ENCODE results near the gene COL24A1.

COL24A1 gene

GRCh38 chr1:86156566-86157455 lies at the start of gene COL24A1:
COL24A1 (minus strand) TSS chr1:86156772; CDS start chr1:86156396, 376 bp downstream.
- DNase-seq (ENCODE audit: low read depth in 3 of 3, low spot score in 1 of 3): no peak

DNA sequence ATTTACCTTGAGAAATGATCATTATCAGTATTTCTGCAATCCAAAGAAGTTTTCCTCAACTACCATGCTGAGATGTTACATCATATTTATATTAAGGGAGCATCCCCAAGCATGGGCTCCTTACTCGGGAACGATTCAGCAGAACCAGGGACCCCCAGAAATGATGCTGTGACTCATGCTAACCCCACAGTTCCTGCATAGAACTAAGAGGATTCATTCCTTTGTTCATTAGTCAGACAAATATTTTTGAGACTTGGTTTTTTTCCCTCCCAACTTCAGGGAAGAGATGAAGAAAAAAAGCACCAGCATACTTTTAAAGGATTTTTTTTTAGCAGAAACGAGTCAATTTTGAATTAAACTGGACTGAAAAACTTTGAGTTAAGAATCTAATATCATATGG lies 49.2 kb upstream of the COL24A1 start:
- no peak for DNase-seq (ENCODE audit: low read depth in 3 of 3, low spot score in 1 of 3)

DNA sequence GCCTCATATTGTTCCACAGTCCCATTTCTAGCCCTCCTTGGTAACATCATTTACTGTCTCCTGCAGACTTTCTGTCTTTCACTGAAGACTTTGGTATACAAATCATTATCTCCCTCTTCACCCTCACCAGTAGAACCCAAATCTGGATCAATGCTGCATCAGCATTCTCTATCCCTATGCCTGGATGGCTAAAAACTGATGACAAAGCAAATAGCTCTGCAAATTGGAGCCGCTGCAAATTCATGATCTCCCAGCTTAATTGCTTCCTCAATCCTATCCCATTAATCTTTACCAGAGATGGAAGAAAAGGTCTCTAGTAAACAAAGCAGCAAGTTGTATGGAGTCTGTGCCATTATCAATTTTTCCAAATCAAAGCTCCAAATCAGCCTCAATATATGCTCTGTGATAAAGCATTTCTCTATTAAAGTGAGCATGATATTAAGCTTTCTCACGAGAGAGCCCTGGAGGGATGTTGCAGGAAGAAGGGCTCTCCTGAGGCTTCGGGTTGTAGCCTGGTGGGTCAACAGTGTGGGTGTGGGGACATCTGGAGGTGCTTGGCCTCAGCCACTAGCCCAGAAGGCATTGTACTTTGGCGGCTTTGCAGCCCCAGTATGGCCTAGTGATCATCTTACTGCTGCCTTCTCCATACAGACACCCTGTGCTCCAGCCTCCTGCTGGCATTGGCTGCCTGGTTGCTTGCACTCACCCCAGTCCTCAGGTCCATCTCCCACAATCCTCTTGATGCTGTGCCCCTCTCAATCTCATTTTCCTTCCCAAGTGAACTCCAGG lies 46.2 kb upstream of the COL24A1 start:
- no peak for DNase-seq (ENCODE audit: low read depth in 3 of 3, low spot score in 1 of 3)

DNA sequence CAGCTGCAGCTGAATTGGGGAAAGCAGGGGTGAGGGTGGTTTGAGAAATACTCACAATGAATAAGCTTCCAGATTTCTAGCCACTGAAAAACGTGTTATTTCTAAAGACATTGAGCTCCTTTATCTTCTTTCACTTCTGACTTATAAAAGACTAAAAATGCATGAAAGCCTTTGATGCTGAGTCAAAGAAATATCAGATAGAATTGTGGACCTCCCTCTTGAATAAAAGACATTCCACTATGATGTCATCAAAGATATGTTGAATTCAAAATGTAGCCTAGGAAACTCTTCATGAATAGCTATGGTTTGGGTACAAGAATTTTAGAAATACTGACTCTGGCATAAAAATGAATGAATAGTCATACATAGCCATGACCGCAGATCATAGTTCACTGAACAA lies 44.7 kb upstream of the COL24A1 start:
- no peak for DNase-seq (ENCODE audit: low read depth in 3 of 3, low spot score in 1 of 3)

DNA sequence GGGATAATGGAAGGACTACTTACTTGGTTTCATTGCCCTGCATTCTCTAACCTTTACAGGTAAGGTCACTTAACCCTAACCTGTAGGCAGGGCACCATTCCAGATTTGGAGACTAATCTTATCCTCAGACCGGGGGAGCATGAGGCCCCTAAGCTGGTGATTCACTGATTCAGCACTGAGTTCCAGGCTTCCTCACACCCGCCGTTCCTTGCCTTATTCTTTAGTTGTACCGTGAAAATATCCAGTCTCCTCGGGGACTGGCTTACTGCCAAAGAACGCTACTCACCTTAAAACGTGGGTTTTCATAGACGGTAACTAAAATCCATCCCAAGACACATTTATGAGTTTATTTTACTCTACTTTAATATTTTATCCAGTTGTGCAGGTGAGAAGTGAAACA lies 44.3 kb upstream of the COL24A1 start:
- no peak for DNase-seq (ENCODE audit: low read depth in 3 of 3, low spot score in 1 of 3)

GRCh38 chr1:86197206-86197855 lies 40.8 kb upstream of the COL24A1 start:
- DNase-seq (ENCODE audit: low read depth in 3 of 3, low spot score in 1 of 3): no peak

DNA sequence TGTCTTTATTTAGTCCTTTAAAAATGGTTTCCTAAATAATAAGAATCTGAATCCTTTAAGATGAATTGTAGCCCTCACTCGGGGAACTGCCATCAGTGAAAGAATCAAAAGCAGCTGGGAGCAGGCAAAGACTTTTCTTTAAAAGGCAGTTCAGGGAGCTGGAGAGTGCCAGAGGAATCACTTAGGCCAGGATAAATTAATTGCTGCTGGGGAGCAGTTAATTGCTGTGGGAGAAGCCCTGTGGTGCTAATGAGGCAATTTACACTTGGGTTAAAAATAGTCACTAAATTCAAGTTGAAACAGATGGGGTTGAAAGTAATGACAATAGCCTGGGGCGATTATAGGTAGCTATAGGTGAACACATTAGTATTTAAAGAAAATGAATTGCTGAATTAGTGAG lies 38.7 kb upstream of the COL24A1 start:
- DNase-seq (ENCODE audit: low read depth in 3 of 3, low spot score in 1 of 3): no peak

GRCh38 chr1:86194491-86195034 lies 38.0 kb upstream of the COL24A1 start:
- no peak for DNase-seq (ENCODE audit: low read depth in 3 of 3, low spot score in 1 of 3)

- DNase-seq (ENCODE audit: low read depth in 3 of 3, low spot score in 1 of 3): no peak
Observed at GRCh38 chr1:86192417-86192816, 35.8 kb upstream of the COL24A1 start.

DNA sequence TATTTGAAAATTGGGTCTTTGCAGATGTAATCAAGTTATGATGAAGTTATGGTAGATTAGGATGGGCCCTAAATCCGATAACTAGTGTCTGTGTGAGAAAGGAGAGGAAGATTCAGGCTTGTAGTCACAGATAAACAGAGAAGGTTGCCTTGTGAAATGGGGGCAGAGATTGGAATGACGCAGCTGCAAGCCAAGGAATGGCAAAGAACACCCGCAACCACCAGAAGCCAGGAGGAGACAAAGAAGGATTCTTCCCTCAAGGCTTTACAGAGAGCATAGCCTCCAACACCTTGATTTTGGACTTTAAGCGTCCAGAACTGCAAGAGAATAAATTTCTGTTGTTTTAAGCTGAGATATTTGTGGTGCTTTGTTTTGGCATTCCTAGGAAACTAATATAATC lies 35.4 kb upstream of the COL24A1 start:
- no peak for DNase-seq (ENCODE audit: low read depth in 3 of 3, low spot score in 1 of 3)

DNA sequence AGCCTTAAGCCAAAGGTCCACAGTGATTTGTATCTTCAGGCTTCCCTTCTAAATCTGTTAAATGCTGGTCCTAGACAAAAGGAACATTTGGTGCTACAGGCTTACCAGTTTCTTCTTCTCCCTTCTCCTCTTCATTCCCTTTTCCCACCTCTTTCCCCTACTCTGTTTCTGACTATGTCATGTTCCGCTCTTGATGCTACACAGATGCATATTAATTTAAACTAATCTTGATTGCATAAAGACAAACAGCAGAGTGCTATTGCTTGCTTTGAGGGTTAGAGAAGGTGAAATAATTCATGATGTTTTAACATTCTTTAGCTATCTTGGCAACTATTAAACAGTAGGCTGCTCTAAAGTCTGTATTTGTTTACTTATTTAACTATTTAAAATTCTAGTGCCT lies 34.3 kb upstream of the COL24A1 start:
- DNase-seq (ENCODE audit: low read depth in 3 of 3, low spot score in 1 of 3): no peak

GRCh38 chr1:86184426-86184825 lies 27.9 kb upstream of the COL24A1 start:
- no peak for DNase-seq (ENCODE audit: low read depth in 3 of 3, low spot score in 1 of 3)

DNA sequence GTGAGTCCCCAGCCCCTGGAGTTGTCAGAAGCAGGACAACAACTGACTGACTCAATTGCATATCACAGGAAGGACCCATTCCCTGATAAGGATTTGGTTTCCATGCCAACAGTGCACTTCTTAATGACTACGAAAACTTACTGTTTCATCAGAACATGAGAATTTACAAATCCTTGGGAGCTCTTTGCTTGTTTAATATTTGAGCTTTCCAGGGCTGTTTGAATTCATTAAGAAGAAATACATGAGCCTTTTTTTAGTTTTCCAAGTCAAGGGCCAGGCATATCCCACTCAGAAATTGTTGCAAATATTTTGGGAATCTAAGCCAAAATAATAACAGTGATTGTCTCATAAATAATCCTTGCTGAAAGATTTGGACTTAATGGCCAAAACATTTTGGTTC lies 27.2 kb upstream of the COL24A1 start:
- DNase-seq (ENCODE audit: low read depth in 3 of 3, low spot score in 1 of 3): no peak

DNA sequence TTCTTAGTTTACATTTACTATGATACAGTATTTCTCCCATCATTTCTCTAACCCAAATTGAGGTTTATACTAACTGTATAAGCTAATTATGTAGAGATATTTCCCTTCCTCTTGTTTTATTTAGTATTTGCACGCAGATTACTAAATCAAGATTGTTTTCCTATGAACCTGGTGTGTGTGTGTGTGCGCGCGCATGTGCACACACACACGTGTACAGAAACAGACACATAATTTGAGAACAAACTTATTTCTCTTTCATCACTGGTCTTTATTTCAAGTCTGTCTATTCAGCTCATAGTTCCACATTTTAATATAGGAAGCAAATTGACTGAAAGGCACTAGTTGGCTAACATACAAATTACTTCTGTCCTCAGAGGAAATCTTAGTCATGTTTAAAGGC lies 19.7 kb upstream of the COL24A1 start:
- no peak for DNase-seq (ENCODE audit: low read depth in 3 of 3, low spot score in 1 of 3)

DNA sequence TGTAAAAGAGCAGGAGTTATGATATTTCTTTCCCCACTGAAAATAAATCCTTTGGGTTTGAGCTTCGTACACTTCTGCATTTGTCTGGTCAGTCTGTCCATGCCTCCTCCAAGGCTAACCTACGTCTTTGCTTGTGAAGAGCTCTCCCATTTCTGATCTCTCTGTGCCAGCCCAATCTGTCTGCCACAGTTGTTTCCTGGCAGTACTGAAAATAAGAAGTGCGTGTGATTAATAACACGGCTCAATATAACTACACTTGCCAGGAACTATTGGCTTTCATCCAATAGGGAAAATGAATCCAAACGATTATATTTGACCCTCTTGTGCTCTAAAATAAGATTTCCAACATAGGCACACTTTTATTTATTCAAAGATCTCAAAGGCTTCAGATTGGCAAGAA lies 19.2 kb upstream of the COL24A1 start:
- no peak for DNase-seq (ENCODE audit: low read depth in 3 of 3, low spot score in 1 of 3)

DNA sequence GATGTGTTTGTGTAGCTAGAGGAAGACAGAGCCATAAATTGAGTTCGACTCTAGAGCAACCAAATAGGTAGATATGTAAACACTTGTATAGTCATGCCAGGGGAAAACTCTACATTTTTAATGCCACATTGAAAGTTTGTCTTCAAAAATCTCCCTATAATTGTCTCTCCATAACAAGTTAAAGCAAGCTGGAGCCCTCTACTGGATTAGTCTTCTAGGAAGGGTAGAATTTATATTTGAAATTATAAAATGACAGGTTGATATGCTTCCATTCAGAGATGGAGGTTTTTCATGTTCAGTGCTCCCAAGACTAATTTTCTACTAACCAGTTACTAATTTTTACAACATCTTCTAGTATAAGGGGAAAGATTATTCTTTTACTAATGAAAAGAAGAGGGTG lies 13.1 kb upstream of the COL24A1 start:
- DNase-seq (ENCODE audit: low read depth in 3 of 3, low spot score in 1 of 3): no peak

DNA sequence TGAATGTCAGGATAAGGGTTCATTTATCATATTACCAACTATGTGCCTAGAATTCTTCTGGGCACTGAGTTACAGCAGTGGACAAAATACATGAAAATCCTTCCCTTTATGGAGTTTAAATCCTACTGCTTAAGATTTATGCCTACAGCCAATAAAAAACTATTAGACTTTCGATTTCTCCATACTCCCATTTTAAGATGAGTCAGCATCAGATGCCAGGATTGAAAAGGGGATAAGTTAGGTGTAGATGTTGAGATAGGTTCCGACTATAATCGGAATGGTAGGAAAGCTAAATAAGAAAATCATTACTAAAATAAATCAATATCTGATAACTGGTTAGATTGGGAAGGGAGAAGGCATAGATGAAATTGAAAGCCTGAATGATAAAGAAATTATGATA lies 3.2 kb upstream of the COL24A1 start:
- DNase-seq (ENCODE audit: low read depth in 3 of 3, low spot score in 1 of 3): no peak

GRCh38 chr1:86155807-86156565 lies 586 bp downstream of the COL24A1 start:
- no peak for DNase-seq (ENCODE audit: low read depth in 3 of 3, low spot score in 1 of 3)

DNA sequence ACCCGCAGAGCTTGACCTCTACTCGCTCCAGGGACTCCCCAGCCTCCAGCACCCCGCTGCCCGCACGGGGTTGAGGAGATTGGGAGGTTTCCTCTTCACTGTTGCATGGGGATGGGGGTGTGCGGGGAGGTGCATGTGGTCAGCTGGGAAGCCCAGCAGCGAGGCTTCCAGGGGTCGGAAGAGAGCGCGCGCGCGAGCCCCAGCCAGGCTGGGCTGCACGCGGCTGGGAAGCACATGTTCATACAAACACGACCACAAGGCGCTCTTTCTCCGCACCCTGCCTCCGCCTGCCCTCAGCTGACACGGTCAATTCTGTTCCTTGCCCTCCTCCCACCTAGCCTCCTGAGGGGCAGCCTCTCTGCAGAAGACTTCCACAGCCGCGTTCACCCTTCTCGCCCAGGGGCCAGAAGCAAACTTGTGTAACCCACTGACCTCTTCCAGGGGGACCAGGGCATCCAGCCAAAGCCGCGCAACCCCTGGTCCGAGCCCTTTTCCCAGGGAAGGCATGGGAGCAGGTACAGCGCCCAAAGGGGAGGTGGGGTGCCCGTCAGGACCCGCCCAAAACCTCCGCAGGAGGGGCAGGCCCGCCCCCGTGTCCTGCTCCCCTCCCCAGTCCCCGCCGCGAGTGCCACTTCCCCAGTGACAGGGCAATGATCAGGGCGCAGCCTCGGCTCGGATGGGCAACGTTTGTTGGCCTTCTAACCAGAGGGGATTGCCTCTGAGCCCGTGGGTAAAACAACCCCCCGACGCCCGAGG lies 1.3 kb downstream of the COL24A1 start:
- no peak for DNase-seq (ENCODE audit: low read depth in 3 of 3, low spot score in 1 of 3)

GRCh38 chr1:86154571-86155050 lies 2.0 kb downstream of the COL24A1 start:
- no peak for DNase-seq (ENCODE audit: low read depth in 3 of 3, low spot score in 1 of 3)
